Smooth muscle cell (in vitro differentiated cells): ENCODE data around the gene MCM7. TPM values are rescaled to one million over a fixed set of nuclear protein-coding genes. Genes with fewer than 3 reads are reported as not detected.

ENCODE experiments used
- DNase-seq: peaks from one replicate; lab custom pipeline; 2025; ENCODE audit not compliant: unreplicated experiment; lab: John Stamatoyannopoulos, UW
- H2AFZ ChIP-seq: fragments of 200-600 bp; sonication (generic); 2 replicates; pipeline ENCODE4 v1.6.0; 2016; ENCODE audit warnings: antibody characterized with exemption, low read depth, mild to moderate bottlenecking
- H3F3A ChIP-seq: fragments of 200-600 bp; sonication (generic); 2 replicates; pipeline ENCODE4 v1.6.0; 2017; ENCODE audit warnings: antibody characterized with exemption, low read depth
- H3K27ac ChIP-seq: fragments of 200-600 bp; sonication (generic); 2 replicates; pipeline ENCODE4 v1.5.1; 2016; ENCODE audit warnings: low read depth, mild to moderate bottlenecking
- H3K27me3 ChIP-seq: fragments of 200-600 bp; sonication (generic); 2 replicates; pipeline ENCODE4 v1.6.1; 2016; ENCODE audit warnings: low read depth, mild to moderate bottlenecking
- H3K36me3 ChIP-seq: fragments of 200-600 bp; sonication (generic); 2 replicates; pipeline ENCODE4 v1.5.1; 2016; ENCODE audit warnings: low read depth
- H3K4me1 ChIP-seq: fragments of 200-600 bp; sonication (generic); 2 replicates; pipeline ENCODE4 v1.5.1; 2016; ENCODE audit warnings: low read depth
- H3K4me2 ChIP-seq: fragments of 200-600 bp; sonication (generic); 2 replicates; pipeline ENCODE4 v1.6.0; 2016; ENCODE audit warnings: mild to moderate bottlenecking
- H3K4me3 ChIP-seq: fragments of 200-600 bp; sonication (generic); 2 replicates; pipeline ENCODE4 v1.5.1; 2016; ENCODE audit warnings: mild to moderate bottlenecking
- H3K79me2 ChIP-seq: fragments of 200-600 bp; sonication (generic); 2 replicates; pipeline ENCODE4 v1.6.0; 2016; ENCODE audit warnings: low read depth, mild to moderate bottlenecking
- H3K9ac ChIP-seq: fragments of 200-600 bp; sonication (generic); 2 replicates; pipeline ENCODE4 v1.6.0; 2016; ENCODE audit warnings: low read depth
- H3K9me3 ChIP-seq: fragments of 200-600 bp; sonication (generic); replicated peaks from 2 replicates; pipeline ENCODE4 v1.5.1; 2016; ENCODE audit warnings: low read depth
- H4K20me1 ChIP-seq: fragments of 200-600 bp; sonication (generic); 2 replicates; pipeline ENCODE4 v1.6.0; 2016; ENCODE audit warnings: low read depth
- WGBS: methylation state at CpG from one replicate; pipeline ENCODE4 v1.1.7; 2016; ENCODE audit warnings: low lambda C conversion rate; 5-methylcytosine and 5-hydroxymethylcytosine counted together
- polyA plus RNA-seq: library from polyadenylated mRNA; unstranded; fragments of >200 nt; fragmentation: Nextera tagmentation; extraction: Ambion mirVana; gene quantifications from 2 replicates; pipeline ENCODE4 v1.2.1, GENCODE V29; 2016
- total RNA-seq: library from RNA; depleted of rRNA; stranded (reverse); fragments of >200 nt; gene quantifications from 2 replicates; pipeline ENCODE4 v1.2.3, GENCODE V29; 2014
- TF ChIP-seq, protein P1 (sequence below): fragments of 200-600 bp; sonication (generic); IDR thresholded peaks from 2 replicates; pipeline ENCODE4 v1.5.1; 2017; ENCODE audit warnings: borderline replicate concordance, mild to moderate bottlenecking, antibody characterized with exemption; ENCODE audit not compliant: insufficient read depth, poor library complexity, severe bottlenecking

The MCM7 gene
- total and polyA plus RNA-seq, 2 experiments from 2014 or later: 47.6 to 56.9 TPM

DNA sequence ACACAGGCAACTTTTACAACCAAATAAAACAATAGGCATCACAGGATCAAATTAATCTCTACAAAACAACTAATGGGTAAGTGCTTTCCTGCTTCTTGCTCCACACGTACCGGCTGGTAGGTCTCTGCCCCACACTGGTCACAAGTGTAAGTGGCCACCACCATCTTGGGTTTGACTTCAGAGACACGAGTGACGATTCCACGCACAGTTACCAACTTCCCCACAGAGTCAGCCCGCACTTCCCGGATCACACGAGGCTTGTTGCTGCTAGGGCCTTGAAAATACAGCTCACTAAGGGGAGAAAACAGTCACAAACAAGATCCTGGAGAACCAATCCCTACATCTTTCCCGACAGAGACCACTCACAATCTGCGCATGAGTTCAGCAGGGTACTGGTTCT lies 2.3 kb downstream of the MCM7 start:
- peaks cover 14% of the 10 kb centered on the region for H4K20me1 ChIP-seq
- WGBS: 94% methylated on average over 10 of the region's 10 CpGs
- H3K9me3 ChIP-seq: no peaks in the 10 kb centered on the region
- H3K4me3 ChIP-seq: no peak overlapping the region
- no peak for DNase-seq
- no peaks in the 10 kb centered on the region for H3K27me3 ChIP-seq
- peaks cover 15% of the 10 kb centered on the region for H3K4me1 ChIP-seq
- no peak overlapping the region for H3K4me2 ChIP-seq
- peaks cover 11% of the 10 kb centered on the region for H3F3A ChIP-seq
- TF ChIP-seq, protein P1, sequence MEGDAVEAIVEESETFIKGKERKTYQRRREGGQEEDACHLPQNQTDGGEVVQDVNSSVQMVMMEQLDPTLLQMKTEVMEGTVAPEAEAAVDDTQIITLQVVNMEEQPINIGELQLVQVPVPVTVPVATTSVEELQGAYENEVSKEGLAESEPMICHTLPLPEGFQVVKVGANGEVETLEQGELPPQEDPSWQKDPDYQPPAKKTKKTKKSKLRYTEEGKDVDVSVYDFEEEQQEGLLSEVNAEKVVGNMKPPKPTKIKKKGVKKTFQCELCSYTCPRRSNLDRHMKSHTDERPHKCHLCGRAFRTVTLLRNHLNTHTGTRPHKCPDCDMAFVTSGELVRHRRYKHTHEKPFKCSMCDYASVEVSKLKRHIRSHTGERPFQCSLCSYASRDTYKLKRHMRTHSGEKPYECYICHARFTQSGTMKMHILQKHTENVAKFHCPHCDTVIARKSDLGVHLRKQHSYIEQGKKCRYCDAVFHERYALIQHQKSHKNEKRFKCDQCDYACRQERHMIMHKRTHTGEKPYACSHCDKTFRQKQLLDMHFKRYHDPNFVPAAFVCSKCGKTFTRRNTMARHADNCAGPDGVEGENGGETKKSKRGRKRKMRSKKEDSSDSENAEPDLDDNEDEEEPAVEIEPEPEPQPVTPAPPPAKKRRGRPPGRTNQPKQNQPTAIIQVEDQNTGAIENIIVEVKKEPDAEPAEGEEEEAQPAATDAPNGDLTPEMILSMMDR: no peak
- no peak overlapping the region for H2AFZ ChIP-seq
- peaks cover 19% of the 10 kb centered on the region for H3K36me3 ChIP-seq
- peak overlapping the region; percentile 11 for H3K27ac ChIP-seq
- H3K9ac ChIP-seq: no peak overlapping the region
- peaks cover 25% of the 10 kb centered on the region for H3K79me2 ChIP-seq

DNA sequence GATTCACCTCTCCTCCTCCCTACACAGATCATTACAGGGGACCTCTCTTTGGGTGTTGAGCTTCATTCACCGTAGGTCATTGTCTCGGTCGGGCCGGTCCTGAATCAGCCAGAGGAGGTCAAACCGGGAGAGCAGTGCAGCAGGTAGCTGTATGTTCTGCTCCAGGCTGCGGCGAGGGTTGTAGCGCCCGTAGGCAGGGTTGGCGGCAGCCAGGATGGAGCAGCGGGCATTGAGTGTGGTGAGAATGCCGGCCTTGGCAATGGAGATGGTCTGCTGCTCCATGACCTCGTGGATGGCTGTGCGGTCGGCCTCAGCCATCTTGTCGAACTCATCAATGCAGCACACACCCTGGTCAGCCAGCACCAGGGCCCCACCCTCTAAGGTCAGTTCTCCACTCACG lies 5.5 kb downstream of the MCM7 start:
- Histone ChIP-seq H3K9me3 (no peaks in the 10 kb centered on the region), H3K27ac (no peak overlapping the region), H3K79me2 (peaks cover 25% of the 10 kb centered on the region), H3K9ac (no peak overlapping the region), H3K4me1 (peaks cover 15% of the 10 kb centered on the region), H3K27me3 (no peaks in the 10 kb centered on the region), H2AFZ (no peak overlapping the region), H4K20me1 (peaks cover 9% of the 10 kb centered on the region), H3K4me3 (no peak overlapping the region), H3F3A (peaks cover 26% of the 10 kb centered on the region), H3K4me2 (no peak overlapping the region), H3K36me3 (peaks cover 19% of the 10 kb centered on the region)
- TF ChIP-seq, protein P1: no peak
- DNase-seq: no peak
- 95% methylated on average over 13 of the region's 17 CpGs for WGBS

DNA sequence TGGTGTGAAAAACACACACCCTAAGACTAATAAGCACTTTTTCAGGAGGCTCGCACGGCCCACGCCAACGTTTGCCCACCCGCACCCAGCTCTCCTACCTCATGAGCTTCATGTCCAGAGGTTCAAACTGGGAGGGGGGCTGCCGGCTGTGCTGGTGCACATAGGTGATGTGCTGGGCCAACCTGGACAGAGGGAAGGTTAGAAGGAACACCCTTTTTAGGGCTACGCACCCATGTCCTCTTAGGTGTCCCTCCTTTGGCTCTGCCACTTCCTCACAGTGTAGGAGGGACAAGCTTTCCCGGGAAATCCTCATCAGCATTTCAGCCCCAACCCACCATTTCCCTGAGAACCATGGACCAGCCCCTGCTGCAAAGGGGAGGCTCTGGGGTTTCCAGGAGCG lies 5.9 kb downstream of the MCM7 start:
- H3K79me2 ChIP-seq: peaks cover 25% of the 10 kb centered on the region
- no peak for DNase-seq
- H3K9ac ChIP-seq: no peak overlapping the region
- no peak overlapping the region for H3K4me2 ChIP-seq
- H4K20me1 ChIP-seq: peaks cover 9% of the 10 kb centered on the region
- H3K27ac ChIP-seq: no peak overlapping the region
- no peak overlapping the region for H3K4me3 ChIP-seq
- no peak overlapping the region for H2AFZ ChIP-seq
- peaks cover 15% of the 10 kb centered on the region for H3K4me1 ChIP-seq
- 92% methylated on average over 9 of the region's 9 CpGs for WGBS
- H3K9me3 ChIP-seq: no peaks in the 10 kb centered on the region
- H3K27me3 ChIP-seq: no peaks in the 10 kb centered on the region
- peaks cover 19% of the 10 kb centered on the region for H3K36me3 ChIP-seq
- TF ChIP-seq, protein P1: no peak
- peaks cover 30% of the 10 kb centered on the region for H3F3A ChIP-seq

DNA sequence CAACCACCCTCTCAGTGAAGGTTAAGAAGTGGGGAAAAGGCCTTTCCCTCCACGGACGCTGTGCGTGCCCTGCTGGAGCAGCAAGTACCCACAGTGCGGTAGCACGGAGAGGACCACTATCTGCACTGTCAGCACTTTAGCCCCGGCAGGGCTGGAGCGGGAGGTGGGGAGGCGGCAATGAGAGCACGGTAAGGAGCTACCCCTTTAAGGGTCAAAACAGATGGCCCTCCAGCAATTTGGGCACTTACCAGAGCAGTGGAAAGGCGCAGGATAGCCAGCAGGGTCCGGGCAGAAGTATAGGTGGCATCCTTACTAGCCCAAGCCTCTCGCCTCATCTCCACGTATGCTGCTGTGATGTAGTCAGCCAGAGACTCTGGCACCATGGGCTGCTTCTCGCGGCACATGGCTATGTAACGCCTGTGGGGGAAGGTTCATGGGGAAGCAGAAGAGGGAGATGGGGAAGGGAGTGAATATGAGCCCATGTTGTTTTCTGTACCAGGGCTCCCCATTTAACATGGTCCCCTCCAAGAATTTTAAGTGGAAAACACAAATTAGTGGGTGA lies 7.2 kb downstream of the MCM7 start:
- peaks cover 9% of the 10 kb centered on the region for H3K4me1 ChIP-seq
- H3F3A ChIP-seq: peaks cover 36% of the 10 kb centered on the region
- whole genome bisulfite sequencing: 95% methylated on average over 16 of the region's 16 CpGs
- H3K27me3 ChIP-seq: no peaks in the 10 kb centered on the region
- peaks cover 18% of the 10 kb centered on the region for H3K36me3 ChIP-seq
- peaks cover 16% of the 10 kb centered on the region for H3K79me2 ChIP-seq
- no peak overlapping the region for H3K27ac ChIP-seq
- H3K4me3 ChIP-seq: no peak overlapping the region
- H3K9ac ChIP-seq: no peak overlapping the region
- no peak for DNase-seq
- no peaks in the 10 kb centered on the region for H3K9me3 ChIP-seq
- TF ChIP-seq, protein P1: no peak
- H2AFZ ChIP-seq: no peak overlapping the region
- H4K20me1 ChIP-seq: no peaks in the 10 kb centered on the region
- H3K4me2 ChIP-seq: no peak overlapping the region
